Activated naive CD4-positive, alpha-beta T cell treated with Interleukin-2 at 50 U/mL for 16 hours (primary cell): Measurements from ENCODE around the gene ANKRD60.

Experiments used
- DNase-seq: peaks from one replicate; pipeline ENCODE4 v3.0.0-alpha.2; 2020

ANKRD60 gene

GRCh38 chr20:58188527-58188926 lies 39.9 kb downstream of the ANKRD60 start:
- no peak for DNase-seq

- no peak for DNase-seq
Measured at GRCh38 chr20:58184984-58185383, 43.5 kb downstream of the ANKRD60 start.

DNA sequence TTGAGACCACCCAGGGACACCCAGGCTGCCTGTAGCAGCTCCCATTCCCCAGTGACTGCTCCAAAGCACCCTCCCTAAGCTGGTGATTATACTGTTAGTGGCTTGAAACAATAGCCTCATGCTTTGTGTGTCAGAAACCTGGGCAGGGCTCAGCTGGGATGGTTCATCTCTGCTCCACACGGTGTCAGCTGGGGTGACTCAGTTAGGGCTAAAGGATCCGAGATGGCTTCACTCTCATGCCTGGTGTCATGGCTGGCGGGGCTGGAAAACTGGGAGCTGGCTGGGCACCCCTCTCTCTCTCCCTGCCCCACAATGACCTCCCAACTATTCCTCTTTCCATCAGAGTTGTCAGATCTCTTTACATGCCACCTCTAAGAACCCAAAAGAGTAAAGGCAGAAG lies 44.4 kb downstream of the ANKRD60 start:
- DNase-seq, result no peak

DNA sequence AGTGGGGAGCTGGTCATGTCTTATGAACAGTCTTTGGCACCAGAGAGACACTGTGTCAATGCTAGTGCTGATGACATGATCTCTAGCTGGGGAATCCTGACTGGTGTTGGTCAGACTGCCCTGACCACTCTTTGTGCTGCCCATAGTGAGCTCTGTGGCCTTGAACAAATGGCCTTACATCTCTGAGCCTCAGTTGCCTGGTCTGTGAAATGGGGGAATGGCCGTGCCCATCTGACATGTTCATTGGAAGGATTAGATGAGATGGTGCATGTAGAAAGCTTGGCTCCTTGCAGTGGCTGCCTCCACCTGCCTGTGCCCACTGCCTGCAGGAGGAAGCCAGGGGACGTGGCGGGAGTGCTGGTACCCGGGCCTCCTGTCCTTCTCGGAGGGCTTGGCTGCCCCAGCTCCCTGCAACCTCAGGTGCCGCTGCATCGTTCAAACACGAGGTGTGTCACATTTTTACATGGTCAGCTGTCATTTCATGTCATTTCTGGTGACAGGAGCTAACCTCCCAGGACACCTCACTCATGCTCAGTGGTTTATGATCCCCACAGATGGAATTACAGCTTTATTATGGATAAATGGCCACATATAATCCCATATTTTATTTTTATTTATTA lies 45.8 kb downstream of the ANKRD60 start:
- DNase-seq, result no peak

DNA sequence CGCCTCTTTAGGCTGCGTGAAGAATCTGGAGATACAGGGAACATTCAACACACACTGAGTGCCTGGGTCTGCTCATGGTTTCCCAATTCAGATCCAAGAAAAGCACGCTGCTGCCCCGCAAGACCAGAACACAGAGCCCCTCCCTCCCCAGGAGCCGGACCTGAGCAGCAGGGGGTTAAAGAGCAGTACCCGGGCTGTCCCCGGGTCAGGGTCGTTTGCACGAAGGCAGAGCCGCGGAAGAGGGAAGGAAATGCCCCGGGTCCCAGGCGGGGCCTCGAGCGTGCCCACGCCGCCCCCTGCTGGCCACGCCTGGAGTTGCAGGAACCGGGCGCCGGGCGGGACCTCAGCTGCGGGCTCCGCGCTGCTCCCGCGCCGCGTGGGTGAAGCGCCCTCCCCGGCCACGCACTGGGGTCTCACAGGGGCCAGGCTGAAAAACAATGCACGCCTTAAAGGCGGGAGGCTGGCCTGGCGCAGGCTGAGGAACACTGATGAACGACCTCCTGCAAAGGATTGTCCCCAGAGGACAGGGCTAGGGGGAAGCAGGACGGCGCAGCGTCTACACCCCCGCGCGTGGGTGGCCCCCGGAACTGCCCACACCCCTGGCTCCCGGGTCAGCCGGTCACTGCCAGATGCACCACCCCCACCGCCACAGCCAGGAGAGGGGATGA lies 48.9 kb downstream of the ANKRD60 start:
- peak; percentile 69 for DNase-seq

DNA sequence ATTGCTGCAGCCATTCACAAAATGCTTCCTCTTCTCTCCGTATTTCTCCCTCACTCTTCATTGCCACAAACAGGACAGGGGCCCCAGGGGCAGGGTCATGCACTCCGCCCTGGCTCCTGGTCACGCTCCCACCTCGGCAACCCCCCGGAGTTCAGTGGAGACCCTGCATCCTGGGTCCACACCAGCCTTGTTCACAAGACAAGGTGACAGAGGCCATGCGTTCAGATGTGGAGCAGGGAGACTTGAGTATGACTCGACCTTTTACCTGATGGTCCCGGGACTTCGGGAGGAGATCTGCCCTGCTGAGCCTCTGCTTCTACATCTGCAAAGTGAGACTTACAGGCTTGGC lies 49.4 kb downstream of the ANKRD60 start:
- no peak for DNase-seq

DNA sequence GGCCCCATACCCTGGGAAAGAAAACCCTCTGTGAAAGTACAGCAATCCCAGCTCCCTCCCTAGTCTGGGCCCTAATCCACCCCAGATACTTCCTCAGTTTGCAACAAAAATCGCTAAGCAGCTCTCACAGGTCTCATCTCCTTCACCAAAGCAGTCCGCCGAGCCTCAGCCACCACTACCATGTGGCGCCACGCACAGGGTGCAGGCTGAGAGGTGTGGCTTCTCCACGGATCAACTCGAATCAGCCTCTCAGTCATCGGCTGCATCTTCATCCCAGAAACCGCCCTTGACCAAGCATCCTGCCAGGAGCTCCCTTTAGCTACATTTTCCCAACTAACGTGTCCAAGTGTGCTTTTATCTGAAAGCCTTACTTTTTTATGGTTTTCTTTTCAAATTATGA lies 50.7 kb downstream of the ANKRD60 start:
- DNase-seq, result no peak

- DNase-seq, result no peak
Measured at GRCh38 chr20:58175836-58176235, 52.6 kb downstream of the ANKRD60 start.

DNA sequence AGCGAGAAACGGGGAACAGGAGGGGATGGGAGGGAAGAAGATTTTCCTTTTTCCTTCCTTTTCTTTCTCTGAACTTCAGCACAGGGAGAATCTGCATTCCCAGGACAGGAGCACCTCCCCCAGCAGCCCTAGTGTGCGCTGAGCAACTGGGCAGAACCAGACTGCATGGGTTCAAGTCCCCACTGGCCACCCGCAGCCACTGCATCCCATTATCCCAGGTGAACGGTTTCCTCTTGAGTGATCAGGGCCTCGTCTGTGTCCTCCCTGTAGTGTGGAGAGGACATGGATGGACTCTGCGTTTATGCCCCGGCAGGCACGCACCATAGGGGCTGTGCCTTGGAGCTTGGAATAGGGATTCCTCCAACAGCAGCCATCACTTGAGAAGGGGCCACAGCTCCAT lies 53.0 kb downstream of the ANKRD60 start:
- no peak for DNase-seq

DNA sequence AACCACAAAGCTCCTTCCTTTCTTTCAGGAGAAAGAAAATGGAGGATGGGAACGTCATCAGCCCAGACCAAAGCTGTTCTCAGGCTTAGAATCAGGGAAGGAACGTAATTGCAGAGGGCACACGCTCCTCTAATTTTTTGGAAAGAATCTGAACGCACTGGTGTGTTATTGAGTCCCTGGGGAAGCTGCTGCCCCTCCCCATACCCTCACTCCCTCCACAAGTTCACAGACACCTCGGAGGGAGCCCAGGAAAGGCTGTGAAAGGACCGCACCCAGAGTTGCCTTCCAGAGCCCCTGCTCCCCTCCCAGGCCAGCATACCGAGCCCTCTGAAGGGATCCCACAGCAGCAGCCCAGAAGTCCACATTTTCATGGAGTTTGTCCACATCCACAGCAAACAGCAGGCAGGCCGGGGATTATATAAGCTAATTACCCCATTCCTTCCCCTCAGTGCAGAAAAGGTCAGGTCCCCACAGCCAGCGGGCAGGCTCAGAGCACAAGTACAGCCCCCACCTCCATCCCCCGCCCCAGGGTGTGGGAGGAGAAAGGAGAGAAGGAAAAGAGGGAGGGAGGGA lies 53.7 kb downstream of the ANKRD60 start:
- no peak for DNase-seq

DNA sequence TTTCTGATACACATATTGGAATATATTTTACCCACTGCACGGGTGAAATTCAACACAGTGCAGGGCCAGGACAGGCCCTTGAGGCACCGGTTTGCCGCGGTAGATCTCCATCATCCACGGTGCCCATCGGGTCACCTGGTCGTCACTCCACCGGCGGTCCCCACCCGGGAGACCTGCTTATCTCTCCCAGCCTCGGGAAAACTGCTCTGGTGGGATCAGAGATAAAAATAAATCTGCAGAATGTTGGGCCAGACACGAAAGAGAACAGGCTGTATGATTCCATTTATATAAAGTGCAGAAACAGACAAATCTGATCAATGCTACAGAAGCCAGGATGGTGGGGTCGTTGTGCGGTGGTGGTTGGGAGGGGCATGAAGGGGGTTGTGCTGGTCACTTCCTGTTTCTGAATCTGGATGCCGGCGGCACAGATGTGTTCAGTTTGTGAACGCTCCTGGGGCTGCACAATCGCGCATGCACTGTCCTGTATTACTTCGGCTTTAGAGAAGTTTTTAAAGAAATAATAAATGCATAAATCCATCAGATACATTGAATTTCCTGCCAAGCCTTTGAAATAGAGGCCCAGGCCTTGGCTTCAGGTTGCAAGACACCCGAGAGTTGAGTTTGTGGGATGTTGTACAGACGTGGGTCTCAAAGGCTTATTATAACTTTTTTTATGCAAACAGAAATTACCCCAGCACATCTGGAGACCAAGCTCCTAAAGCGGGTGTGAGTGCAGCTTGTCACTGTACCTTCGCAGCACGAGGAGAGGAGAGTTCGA lies 54.3 kb downstream of the ANKRD60 start:
- DNase-seq, result no peak

DNA sequence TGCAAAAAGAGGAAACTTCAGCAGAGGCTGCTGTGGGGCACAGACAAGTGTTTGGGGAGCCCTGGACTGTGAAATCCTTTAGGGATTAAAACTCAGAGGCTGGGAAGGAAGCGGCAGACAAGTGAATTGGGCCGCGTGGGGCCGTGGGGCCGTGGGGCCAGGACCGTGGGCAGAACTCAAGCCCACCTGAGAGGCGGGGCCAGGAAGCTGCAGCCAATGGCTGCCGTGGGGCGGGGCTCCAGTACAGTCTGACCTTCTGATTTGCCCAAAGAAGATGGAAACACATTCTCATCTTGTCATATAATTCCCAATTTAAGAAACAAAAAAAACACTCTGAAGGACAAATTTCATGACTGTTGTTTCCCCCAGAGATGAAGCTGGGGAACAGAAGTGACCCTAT lies 55.4 kb downstream of the ANKRD60 start:
- no peak for DNase-seq

GRCh38 chr20:58171796-58172425 lies 56.5 kb downstream of the ANKRD60 start:
- DNase-seq, result no peak

DNA sequence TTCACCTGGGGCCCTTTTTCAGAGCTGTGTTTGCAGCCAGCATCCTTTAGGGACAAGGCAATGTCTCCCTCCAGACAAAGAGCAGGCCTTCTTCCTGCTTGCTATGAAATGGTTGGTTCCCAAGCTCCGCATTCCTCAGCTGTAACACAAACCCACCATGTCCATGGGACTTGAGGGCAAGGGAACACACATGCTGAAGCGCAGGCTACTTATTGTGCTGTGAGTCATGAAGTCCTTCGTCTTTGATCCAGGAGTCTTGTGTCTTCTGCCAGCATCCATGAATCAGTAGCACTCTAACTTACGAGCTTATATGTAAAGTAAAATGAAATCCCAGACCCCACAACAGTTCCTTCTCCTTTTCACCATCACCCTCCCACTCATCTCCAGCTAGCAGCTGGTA lies 59.0 kb downstream of the ANKRD60 start:
- DNase-seq, result no peak

GRCh38 chr20:58168843-58169242 lies 59.6 kb downstream of the ANKRD60 start:
- DNase-seq, result no peak

DNA sequence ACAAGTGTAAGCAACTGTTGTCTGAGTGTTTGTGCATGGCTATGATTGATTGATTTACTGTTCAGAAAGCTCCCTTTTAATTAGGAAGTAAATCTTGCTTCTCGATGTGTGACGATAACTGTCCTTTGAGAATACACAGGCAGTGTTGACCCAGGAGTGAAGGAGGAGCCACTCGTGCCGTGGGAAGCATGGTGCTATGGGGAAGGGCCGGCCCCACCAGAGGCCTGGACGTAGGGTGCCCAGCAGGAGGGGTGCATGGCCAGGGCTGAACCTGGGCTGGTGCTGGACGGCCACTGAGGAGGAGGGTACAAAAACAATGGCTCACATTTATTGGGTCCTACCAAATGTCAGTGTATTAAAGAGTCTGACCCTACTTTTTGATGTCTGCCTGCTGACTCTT lies 60.7 kb downstream of the ANKRD60 start:
- no peak for DNase-seq
